Measurements from ENCODE around the gene RPS21. TPM values are rescaled to one million over a fixed set of nuclear protein-coding genes. Genes with fewer than 3 reads are reported as not detected.

The RPS21 gene
- total and polyA plus RNA-seq, 2 of the 13 experiments (the other 11 are each of a cell fraction or from before 2014, with no cell fraction given) = 2,647 to 11,063 TPM

- 0 out of 2 replicates have a peak, but pooled peaks have one; percentile 19 for TF ChIP-seq RXRB (CRISPR knock-in tag; IDR thresholded peaks at IDR 0.05; ENCODE audit: borderline replicate concordance)
- peak; percentile 79; the same call in 1 of the 2 replicates for TF ChIP-seq ZNF609 (CRISPR knock-in tag; IDR thresholded peaks at IDR 0.05; ENCODE audit: borderline replicate concordance)
- TF ChIP-seq NCOR1 (IDR thresholded peaks at IDR 0.05; ENCODE audit: borderline replicate concordance, low read length) = peak; percentile 65
- no peak for TF ChIP-seq SNAPC4 (CRISPR knock-in tag; IDR thresholded peaks at IDR 0.05)
- peak; percentile 82 for TF ChIP-seq RXRA (CRISPR knock-in tag; IDR thresholded peaks at IDR 0.05)
- TF ChIP-seq PITX1 (CRISPR knock-in tag; IDR thresholded peaks at IDR 0.05) = 0 out of 2 replicates have a peak, but pooled peaks have one; percentile 35
- peak; percentile 89 for TF ChIP-seq NR2F6 (IDR thresholded peaks at IDR 0.05)
- TF ChIP-seq NR2F6 (CRISPR knock-in tag; IDR thresholded peaks at IDR 0.05) = peak; percentile 83
- TF ChIP-seq ZNF576 (CRISPR knock-in tag; IDR thresholded peaks at IDR 0.05) = no peak
- 0 out of 2 replicates have a peak, but pooled peaks have one; percentile 43 for TF ChIP-seq HNRNPL (IDR thresholded peaks at IDR 0.05; ENCODE audit: low read depth, low read length)
- TF ChIP-seq SKIL (CRISPR knock-in tag; IDR thresholded peaks at IDR 0.05; ENCODE audit: borderline replicate concordance) = peak; percentile 30; the same call in 1 of the 2 replicates
- TF ChIP-seq ZFP82 (CRISPR knock-in tag; IDR thresholded peaks at IDR 0.05; ENCODE audit: borderline replicate concordance) = no peak
- no peak for TF ChIP-seq LCORL (IDR thresholded peaks at IDR 0.05)
- peak; percentile 48; the same call in 1 of the 2 replicates for TF ChIP-seq LCORL (CRISPR knock-in tag; IDR thresholded peaks at IDR 0.05)
- TF ChIP-seq NR2C2 (CRISPR knock-in tag; IDR thresholded peaks at IDR 0.05; ENCODE audit: borderline replicate concordance) = peak; percentile 81
- TF ChIP-seq SKI (IDR thresholded peaks at IDR 0.05; ENCODE audit: partially characterized antibody) = peak; percentile 66
These were observed 49.8 kb downstream of the RPS21 start (continued) for GRCh38 chr20:62436692-62437091.

All from HepG2 (cell line).